Endothelial cell of umbilical vein (primary cell): ENCODE measurements around the gene MVB12B. TPM values are rescaled to one million over a fixed set of nuclear protein-coding genes. Genes with fewer than 3 reads are reported as not detected.

Source experiments
- BruUV-seq: library from RNA; stranded (reverse); fragments of 400-500 nt; replicated peaks from 2 replicates; lab custom pipeline; 2021; lab: Mats Ljungman, UMichigan
- CTCF ChIA-PET: fragments of 300-600, 350-600 bp; sonication (Branson Sonifier 250); formaldehyde crosslinking; loops from one replicate; lab custom pipeline; 2021; ENCODE audit warnings: antibody characterized with exemption, inconsistent platforms; lab: Charles Lee
- POLR2A ChIA-PET: fragments of 300-600, 350-600 bp; sonication (Branson Sonifier 250); formaldehyde crosslinking; loops from one replicate; lab custom pipeline; 2021; ENCODE audit warnings: antibody characterized with exemption, inconsistent platforms; lab: Charles Lee
- DNase-seq: peaks from one replicate; pipeline ENCODE4 v3.0.0-alpha.2; 2011; ENCODE audit warnings: low read depth, low spot score
- FAIRE-seq: peaks from 2 replicates; lab custom pipeline; 2011; peaks lifted over from hg19 to GRCh38; lab: Jason Lieb, UNC
- H2AFZ ChIP-seq: 2 replicates; pipeline ENCODE4 v1.6.0; 2012; ENCODE audit warnings: low read depth, low read length, control low read depth, inconsistent platforms
- H3K27ac ChIP-seq: 2 replicates; pipeline ENCODE4 v1.5.1; 2011; ENCODE audit warnings: low read depth, mild to moderate bottlenecking, control low read depth, low read length, moderate library complexity; ENCODE audit not compliant: insufficient read depth
- H3K27me3 ChIP-seq, 2 experiments: 2 replicates each; pipeline versions ENCODE4 v1.6.0 to v1.6.1; 2011; ENCODE audit warnings: low read length in 2 of 2, mixed read lengths in 1 of 2; ENCODE audit not compliant: control insufficient read depth in 2 of 2, insufficient read depth in 2 of 2
- H3K36me3 ChIP-seq, 2 experiments: 2 replicates in 1 of 2; 3 replicates in 1 of 2; pipeline ENCODE4 v1.5.1; 2011; ENCODE audit warnings: low read length in 2 of 2, mild to moderate bottlenecking in 1 of 2, moderate library complexity in 1 of 2; ENCODE audit not compliant: control insufficient read depth in 2 of 2, insufficient read depth in 2 of 2; ENCODE audit errors: extremely low read depth in 1 of 2
- H3K4me1 ChIP-seq: 3 replicates; pipeline ENCODE4 v1.5.1; 2011; ENCODE audit warnings: mild to moderate bottlenecking, low read length; ENCODE audit not compliant: control insufficient read depth, insufficient read depth; ENCODE audit errors: extremely low read depth
- H3K4me2 ChIP-seq: 2 replicates; pipeline ENCODE4 v1.6.1; 2011; ENCODE audit warnings: low read length, control low read depth, mixed read lengths; ENCODE audit not compliant: insufficient read depth
- H3K4me3 ChIP-seq, 3 experiments: fragments of 200-600 bp in 1 of 3; sonication (generic), shearing (Covaris generic) in 1 of 3; replicated peaks in 1 of 3; 2 replicates each; pipeline ENCODE4 v1.5.1; 2011 to 2016; ENCODE audit warnings: control low read depth in 3 of 3, low read length in 3 of 3, mild to moderate bottlenecking in 2 of 3, inconsistent platforms in 1 of 3, low read depth in 1 of 3, moderate library complexity in 1 of 3; ENCODE audit not compliant: insufficient read depth in 1 of 3
- H3K79me2 ChIP-seq: 2 replicates; pipeline ENCODE4 v1.6.0; 2012; ENCODE audit warnings: low read length, inconsistent platforms; ENCODE audit not compliant: control insufficient read depth, insufficient read depth
- H3K9ac ChIP-seq: replicated peaks from 2 replicates; pipeline ENCODE3; 2011; ENCODE audit warnings: low read length, control low read depth; ENCODE audit not compliant: insufficient read depth; ENCODE audit errors: extremely low read depth
- H3K9me1 ChIP-seq: replicated peaks from 3 replicates; pipeline ENCODE4 v1.6.0; 2011; ENCODE audit warnings: mild to moderate bottlenecking, low read length; ENCODE audit not compliant: control insufficient read depth, insufficient read depth; ENCODE audit errors: extremely low read depth
- H3K9me3 ChIP-seq: replicated peaks from 2 replicates; pipeline ENCODE4 v1.5.1; 2012; ENCODE audit warnings: low read length, inconsistent platforms; ENCODE audit not compliant: control insufficient read depth, insufficient read depth
- H4K20me1 ChIP-seq: replicated peaks from 2 replicates; pipeline ENCODE3; 2011; ENCODE audit warnings: mild to moderate bottlenecking, low read length; ENCODE audit not compliant: control insufficient read depth, insufficient read depth; ENCODE audit errors: extremely low read depth
- CTCF ChIP-seq, 2 donors: IDR thresholded peaks; 1 replicate in 1 of 2; 2 replicates in 1 of 2; pipeline ENCODE4 v1.5.1; 2011; ENCODE audit warnings: low read length in 2 of 2, mild to moderate bottlenecking in 2 of 2, moderate library complexity in 2 of 2, control low read depth in 1 of 2, inconsistent platforms in 1 of 2, low read depth in 1 of 2; ENCODE audit not compliant: insufficient read depth in 1 of 2; ENCODE audit errors: extremely low read depth in 1 of 2
- FOS ChIP-seq: IDR thresholded peaks from 2 replicates; pipeline ENCODE4 v1.6.1; 2011; ENCODE audit warnings: mild to moderate bottlenecking, low read length, moderate library complexity, borderline replicate concordance; ENCODE audit not compliant: insufficient read depth
- dilution Hi-C: fragments of 300-500 bp; cut with MboI; formaldehyde crosslinking; loops from one replicate; pipeline ENCODE4 v1.15.0; 2019; ENCODE audit warnings: low sequenced_read_pairs; ENCODE audit not compliant: extremely low pct_ligation_motif_present
- intact Hi-C: fragments of 100-400 bp; cut with micrococcal nuclease; formaldehyde crosslinking; loops from one replicate; pipeline ENCODE4 v1.10.0; 2022
- polyA plus RNA-seq, 4 experiments: library from polyadenylated mRNA; depleted of rRNA in 3 of 4; stranded (reverse) in 3 of 4; unstranded in 1 of 4; fragments of >200 nt; gene quantifications; 2 replicates each; pipeline versions ENCODE4 v1.2.1 to v1.2.3, GENCODE V29; 2011 to 2012; ENCODE audit warnings: missing spikeins in 1 of 4
- total RNA-seq: library from RNA; stranded (reverse); gene quantifications from 2 replicates; pipeline ENCODE4 v1.2.3, GENCODE V29; 2021

The MVB12B gene
- total and polyA plus RNA-seq, 2 donors (not counting 3 experiments of a cell fraction or from before 2014, with no cell fraction given) = 6.6 to 17.3 TPM

DNA sequence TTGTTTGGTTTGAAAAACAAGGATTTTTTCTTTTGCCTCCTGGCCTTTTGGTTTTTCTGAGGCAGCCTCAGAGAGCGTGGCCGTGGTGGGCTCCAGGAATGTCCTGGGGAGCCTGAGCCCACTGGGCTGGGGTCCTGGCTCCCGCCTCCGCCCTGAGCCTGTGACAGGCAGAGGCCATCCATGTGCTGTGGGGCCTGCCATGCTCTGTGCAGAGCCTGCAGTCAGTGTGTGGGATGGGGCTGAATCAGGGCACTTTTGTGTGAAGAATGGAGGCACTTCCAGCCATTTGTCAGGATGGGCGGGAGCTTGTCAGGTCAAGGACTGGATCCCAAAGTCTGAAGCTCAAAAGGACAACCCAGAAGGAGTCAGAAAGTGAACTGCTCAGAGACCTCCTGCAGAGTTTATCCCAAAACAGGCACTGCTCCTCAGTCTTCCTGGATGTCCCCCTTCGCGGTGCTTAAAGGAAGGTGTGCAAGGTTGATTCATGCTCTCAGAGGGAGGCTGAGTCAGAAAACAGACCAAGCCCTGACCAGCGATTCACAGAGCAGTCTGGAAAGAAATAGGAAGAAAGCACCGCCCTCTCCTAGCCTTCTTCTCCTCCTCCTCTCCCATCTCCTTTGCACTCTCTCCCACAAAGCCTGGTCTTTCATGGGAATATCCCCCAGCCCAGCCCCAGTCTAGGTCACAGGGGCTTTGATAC, 53.2 kb downstream of the MVB12B start:
- no peak overlapping the region for H3K9ac ChIP-seq
- CTCF ChIA-PET = interaction anchor here (2.0 kb wide), 1 partner anchor 19 kb away, joined by 6 read pairs; no protein-coding TSS in a partner anchor

More for the DNA sequence above, 53.2 kb downstream of the MVB12B start:
- no TSS peak for BruUV-seq
- POLR2A ChIA-PET = no interaction called here
- no peak for TF ChIP-seq CTCF (IDR thresholded peaks at IDR 0.05; ENCODE audit: extremely low read depth in 1 of 2, insufficient read depth in 1 of 2, low read depth in 1 of 2, low read length in 2 of 2)
- TF ChIP-seq FOS = peak; percentile 11
- Histone ChIP-seq H3K9me1 (no peaks in the 10 kb centered on the region), H3K4me1 (peaks cover 15% of the 10 kb centered on the region), H3K4me2 (no peak overlapping the region), H2AFZ (no peak overlapping the region), H3K27me3 (no peaks in the 10 kb centered on the region), H3K79me2 (no peaks in the 10 kb centered on the region), H3K9me3 (no peaks in the 10 kb centered on the region), H4K20me1 (no peaks in the 10 kb centered on the region), H3K36me3 (peaks cover 0 to 2% of the 10 kb centered on the region in 2 experiments), H3K27ac (no peak overlapping the region), H3K4me3 (no peak overlapping the region)
- DNase-seq = no peak
- intact Hi-C loops (loop anchor here (10.0 kb wide), 1 partner anchor 705 kb away; no protein-coding TSS in a partner anchor), dilution Hi-C loops (no loop called here)
- FAIRE-seq = peak; percentile 54
